HG03469 (cell line): Measurements from ENCODE around the gene CGB2.
"Not testable (repeated sequence)": the region's sequence is repeated elsewhere in the genome, so short reads cannot be mapped to it uniquely, and the experiment has no call there.

Experiments used
- ATAC-seq: cut with Tn5 transposase; IDR thresholded peaks from one replicate; pipeline ENCODE4 v1.9.1; 2021; ENCODE audit warnings: mild to moderate bottlenecking, moderate library complexity, moderate number of reproducible peaks; ENCODE audit not compliant: unreplicated experiment

The CGB2 gene

DNA sequence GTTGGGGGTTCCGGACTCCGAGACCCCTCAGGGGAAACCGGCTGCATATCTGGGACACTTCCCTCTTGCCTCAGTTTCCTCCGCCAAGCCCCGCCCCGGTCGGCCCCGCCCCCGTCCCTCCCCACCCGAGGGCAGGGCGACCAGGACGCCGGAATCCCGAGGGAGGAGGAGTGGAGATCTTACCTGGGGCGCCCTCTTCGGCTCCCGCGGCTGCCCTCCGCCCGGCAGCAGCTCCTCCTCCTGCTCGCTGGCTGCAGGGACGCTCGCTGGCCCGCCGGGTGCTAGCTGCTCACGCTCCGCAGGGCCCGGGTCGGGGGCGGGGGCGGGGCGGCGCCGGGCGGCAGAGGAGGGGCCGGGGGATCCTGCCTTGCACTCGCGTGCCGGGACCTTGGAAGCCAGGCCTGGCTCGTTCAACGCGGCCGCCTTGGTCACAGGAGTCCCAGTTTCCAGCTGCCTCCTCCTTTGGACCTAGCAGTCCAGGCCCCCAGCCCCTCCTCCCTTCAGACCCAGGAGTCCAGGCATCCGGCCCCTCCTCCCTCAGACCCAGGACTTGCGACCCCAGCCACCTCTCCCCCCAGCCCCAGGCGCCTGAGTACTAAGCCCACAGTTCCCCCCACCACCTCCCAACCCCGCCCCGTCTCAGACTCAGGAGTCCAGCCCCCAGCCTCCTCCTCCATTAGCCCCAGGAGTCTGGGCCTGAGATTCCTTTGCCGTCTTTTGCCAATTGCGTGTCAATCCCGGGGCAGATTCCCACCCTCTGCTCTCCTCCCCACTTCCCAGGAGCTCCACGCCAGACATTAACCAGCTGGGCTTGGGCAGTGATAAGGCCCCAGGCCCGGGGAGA, 33.3 kb downstream of the CGB2 start, which contains the start of gene NTF4:
TSS of gene NTF4 (minus strand) at position 51 of the 844 bp plus-strand sequence. CDS start 2,821 bp downstream, outside the sequence.
- ATAC-seq = no peak

DNA sequence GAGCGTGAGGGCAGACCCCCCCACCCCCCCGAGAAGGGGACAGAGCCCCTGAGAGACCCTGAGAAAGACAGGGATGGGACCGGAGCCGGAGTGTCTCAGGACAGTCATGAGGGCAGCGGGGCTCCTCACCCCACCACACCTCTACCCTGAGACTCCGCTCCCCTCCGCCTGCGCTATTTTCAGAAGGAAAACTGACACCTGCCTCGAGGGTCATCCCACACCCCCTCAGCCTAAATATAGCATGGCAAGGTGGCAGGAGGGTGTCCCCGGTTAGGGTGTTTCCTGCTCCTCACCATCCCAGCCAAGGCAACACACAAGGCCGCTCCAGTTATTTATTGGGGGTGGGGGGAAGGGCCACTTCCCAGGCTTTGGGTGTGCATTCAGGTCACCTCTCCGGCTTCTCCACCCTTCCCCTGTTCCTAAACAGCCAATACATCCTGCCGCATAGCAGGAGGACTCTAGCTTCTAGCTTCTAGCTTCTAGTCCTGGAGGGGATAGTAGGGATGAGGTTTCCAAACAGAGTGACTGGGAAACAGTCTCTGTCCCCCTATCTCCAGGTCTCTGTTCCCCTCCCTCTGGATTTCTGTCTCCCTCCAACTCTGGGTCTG, 34.3 kb downstream of the CGB2 start:
- ATAC-seq = no peak

DNA sequence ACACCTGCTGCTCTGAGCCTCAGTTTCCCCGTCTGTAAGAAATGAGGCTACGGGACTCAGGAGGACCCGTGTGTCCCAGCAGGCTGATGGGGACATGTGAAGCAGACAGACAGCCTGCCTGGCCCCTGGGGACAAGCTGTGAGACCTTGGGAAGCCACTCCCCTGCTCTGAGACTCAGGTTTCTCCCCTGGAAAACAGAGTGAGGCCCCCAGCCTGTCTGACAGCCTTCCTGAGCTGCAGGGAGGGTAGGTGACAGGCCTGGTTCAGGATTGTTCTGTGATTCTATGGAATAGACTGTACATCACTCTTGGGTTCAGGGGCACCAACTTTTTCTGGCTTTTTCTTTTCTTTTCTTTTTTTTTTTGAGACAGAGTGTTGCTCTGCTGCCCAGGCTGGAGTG, 35.9 kb downstream of the CGB2 start:
- ATAC-seq = no peak

DNA sequence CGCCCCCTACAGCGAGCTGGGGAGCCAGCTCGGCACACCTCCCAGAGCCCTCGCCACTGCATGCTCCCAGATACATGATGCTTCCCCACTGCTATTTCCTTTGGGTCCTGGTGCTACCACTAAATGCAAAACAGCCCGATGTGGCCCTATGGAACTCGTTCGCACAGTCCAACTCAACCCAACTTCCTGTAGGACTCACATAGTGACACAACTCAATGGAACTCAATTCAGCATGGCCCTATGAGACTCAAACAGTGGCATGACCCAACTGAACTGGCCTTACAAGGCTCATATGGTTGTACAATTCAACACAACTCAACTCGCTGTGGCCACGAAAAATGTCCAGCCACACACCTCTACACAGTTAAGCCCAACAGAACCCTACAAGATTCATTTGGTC, 37.3 kb downstream of the CGB2 start:
- ATAC-seq = no peak

DNA sequence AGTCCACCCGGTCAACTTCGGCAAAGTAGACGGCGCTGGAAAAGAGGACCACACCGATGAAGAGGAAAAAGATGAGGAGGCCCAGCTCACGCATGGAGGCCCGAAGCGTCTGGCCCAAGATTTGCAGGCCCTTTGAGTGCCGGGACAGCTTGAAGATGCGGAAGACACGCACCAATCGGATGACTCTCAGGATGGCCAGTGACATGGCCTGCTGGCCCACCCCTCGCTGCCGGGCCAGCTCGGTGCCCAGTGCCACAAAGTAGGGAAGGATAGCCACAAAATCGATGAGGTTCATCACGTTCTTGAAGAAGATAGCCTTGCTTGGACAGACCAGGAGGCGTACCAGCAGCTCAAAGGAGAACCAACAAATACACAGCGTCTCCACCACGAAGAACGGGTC, 38.7 kb downstream of the CGB2 start:
- no peak for ATAC-seq

DNA sequence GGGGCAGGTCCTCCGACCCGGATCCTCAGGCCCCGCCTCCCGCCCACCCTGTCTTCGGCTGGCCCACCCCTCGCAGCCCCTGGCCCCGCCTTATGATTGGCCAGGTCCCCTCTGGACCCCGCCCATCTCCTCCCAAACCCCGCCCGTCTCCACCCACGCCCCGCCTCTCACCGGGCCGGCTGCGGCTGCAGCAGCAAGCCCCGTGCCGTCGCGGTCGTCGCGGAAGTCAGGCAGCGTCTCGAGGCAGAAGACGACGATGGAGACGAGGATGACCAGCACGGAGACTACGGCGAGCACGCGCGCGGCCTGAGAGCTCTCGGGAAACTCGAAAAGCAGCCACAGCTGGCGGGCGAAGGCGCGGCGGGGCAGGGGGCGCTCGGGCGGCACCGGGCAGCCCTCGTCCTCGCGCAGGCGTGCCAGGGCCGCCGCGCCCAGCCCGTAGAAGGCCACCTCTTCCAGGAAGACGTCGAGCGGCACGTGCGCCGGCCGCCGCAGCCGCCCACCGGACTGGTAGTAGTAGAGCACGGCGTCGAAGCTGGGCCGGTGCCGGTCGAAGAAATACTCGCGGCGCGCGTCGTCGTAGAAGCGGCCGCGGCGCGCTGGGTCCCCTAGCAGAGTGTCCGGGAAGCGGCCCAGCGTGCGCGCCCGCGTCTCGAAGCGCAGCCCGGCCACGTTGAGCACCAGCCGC, 40.3 kb downstream of the CGB2 start:
- ATAC-seq = no peak

DNA sequence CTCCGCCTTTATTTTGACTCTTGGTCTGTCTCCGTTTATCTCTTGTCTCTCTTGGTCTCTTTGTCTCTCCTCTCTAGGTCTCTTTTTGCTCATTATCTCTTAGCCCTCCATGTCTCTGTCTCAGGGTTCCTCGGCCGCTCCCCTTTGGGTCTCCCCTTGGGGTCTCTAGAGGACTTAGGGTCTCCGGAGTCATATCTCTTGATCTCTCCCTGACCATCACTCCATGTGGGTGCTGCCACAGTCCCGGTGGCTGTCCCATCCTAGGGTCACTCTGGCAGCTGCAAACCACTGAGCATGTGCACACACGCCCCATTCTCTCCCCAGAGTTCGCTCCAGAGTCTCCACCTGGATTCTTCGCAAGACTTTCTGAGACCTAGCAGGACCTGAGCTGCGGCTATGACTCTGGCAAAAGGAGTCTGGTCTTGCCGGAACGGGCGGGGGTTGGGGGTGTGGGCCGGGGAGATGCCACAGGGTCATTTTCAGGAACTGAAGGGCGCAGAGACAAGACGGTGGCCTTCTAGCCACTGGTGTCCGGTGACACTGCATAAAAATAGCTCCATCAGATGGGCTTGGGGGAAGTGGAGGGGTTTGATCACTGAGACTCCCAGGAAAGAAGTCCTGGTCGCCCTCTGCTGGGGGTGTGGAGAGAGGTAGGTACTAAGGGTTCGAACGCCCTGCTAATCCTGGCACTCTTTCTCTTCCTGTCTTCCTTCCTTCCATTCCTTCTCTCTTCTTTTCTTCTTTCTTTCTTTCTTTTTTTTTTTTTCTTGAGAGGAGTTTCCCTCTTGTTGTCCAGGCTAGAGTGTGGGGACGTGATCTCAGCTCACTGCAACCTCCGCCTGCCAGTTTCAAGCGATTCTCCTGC, 42.1 kb downstream of the CGB2 start:
- no peak for ATAC-seq

DNA sequence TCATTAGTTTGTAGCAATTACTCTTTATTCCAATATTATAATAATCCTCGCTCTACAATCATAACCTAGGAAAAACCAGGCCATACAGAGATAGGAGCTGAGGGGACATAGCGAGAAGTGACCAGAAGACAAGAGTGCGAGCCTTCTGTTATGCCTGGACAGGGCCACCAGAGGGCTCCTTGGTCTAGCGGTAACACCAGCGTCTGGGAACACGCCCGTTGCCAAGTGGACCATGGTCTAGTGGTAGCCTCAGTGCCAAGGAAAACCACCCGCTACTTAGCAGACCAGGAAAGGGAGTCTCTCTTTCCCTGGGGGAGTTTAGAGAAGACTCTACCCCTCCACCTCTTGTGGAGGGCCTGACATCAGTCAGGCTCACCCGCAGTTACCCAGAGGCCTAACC, 43.2 kb downstream of the CGB2 start:
- ATAC-seq = not testable (repeated sequence)

DNA sequence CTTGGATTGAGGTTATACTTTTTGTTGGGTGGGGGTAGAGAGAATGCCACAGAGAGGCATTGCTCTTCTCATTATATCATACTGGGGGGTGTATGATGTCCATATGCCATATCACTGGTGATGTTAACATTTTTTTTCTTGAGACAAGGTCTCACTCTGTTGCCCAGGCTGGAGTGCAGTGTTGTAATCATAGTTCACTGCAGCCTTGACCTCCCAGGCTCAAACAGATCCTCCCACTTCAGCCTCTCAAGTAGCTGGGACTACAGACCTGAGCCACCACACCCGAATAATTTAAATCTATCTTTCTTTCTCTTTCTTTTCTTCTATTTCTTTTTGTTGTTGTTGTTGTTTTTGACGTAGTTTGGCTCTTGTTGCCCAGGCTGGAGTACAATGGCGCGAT, 48.7 kb downstream of the CGB2 start:
- ATAC-seq = no peak

DNA sequence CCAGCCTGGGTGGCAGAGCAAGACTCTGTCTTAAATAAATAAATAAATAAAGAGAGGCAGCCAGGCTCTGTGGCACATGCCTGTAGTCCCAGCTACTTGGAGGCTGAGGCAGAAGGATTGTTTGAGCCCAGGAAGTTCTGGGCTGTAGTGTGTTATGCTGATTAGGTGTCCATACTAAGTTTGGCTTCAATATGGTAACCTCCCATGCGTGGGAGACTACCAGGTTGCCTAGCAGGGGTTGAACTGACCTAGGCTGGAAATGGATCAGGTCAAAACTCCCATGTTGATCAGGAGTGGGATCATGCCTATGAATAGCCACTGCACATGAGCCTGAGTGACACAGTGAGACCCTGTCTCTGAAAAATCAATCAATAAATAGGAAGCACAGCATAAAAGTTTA, 49.6 kb downstream of the CGB2 start:
- no peak for ATAC-seq
